ENCODE results near the gene CUBN.

DNA sequence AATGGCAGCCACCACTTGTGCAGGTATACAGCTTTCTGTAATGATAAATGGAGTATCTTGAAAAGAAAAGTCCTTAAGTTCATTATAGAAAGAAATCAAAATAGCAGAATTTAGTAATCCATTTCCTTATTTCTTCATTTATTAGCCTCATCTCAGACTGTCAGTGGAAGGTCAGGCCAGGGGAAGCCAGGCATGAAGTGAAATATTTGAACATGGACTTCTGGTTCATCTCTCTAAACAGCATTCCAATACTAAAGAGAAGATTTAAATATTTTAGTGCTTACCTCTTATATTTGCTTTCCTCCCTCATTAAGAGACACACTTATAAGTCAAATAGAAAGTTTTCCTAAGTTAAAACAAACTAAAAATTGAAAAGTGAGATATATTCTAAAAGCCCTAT, 45.0 kb upstream of the CUBN start:
- TF ChIP-seq, protein P1, sequence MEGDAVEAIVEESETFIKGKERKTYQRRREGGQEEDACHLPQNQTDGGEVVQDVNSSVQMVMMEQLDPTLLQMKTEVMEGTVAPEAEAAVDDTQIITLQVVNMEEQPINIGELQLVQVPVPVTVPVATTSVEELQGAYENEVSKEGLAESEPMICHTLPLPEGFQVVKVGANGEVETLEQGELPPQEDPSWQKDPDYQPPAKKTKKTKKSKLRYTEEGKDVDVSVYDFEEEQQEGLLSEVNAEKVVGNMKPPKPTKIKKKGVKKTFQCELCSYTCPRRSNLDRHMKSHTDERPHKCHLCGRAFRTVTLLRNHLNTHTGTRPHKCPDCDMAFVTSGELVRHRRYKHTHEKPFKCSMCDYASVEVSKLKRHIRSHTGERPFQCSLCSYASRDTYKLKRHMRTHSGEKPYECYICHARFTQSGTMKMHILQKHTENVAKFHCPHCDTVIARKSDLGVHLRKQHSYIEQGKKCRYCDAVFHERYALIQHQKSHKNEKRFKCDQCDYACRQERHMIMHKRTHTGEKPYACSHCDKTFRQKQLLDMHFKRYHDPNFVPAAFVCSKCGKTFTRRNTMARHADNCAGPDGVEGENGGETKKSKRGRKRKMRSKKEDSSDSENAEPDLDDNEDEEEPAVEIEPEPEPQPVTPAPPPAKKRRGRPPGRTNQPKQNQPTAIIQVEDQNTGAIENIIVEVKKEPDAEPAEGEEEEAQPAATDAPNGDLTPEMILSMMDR (IDR thresholded peaks at IDR 0.05) = no peak
- no peak for TF ChIP-seq EP300 (IDR thresholded peaks at IDR 0.05; ENCODE audit: low read depth)
- no peak for TF ChIP-seq POLR2AphosphoS5 (IDR thresholded peaks at IDR 0.05)
- no peak for TF ChIP-seq POLR2A (IDR thresholded peaks at IDR 0.05)

Data from transverse colon (tissue), 4 donors.